HG03354 (cell line): ENCODE data around the gene LIG1.

Experiments
- ATAC-seq: cut with Tn5 transposase; IDR thresholded peaks from one replicate; pipeline ENCODE4 v1.9.1; 2021; ENCODE audit warnings: mild to moderate bottlenecking; ENCODE audit not compliant: unreplicated experiment, poor library complexity, severe bottlenecking

LIG1 gene

GRCh38 chr19:48169939-48170803, at the start of gene LIG1, which contains the start of gene ZSWIM9:
Gene LIG1 (minus strand): TSS chr19:48170344. CDS start chr19:48165566, 4,778 bp downstream.
Gene ZSWIM9 (plus strand): TSS chr19:48170680. CDS start chr19:48171803, 1,123 bp downstream.
- ATAC-seq, result peak; percentile 82

DNA sequence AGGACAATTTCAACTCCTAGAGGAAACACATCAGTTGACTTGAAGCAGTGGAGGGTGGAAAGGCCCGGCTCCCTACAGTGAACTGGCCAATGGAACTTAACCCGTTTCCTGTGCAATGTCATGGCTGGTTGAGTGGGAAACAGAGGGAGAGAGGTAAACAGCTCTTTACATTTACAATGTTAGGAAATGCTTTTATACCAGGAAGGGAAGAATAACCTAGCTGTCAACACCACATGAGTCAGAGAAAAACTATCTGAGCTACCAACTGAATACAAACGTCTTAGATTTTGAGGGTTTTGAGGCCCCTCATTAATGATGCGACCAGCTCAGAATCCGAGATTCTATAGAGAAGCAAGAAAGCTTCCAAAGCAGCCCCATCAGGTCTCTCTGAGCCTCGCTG, 48.9 kb upstream of the LIG1 start:
- ATAC-seq, result no peak

- no peak for ATAC-seq
These were observed 46.8 kb upstream of the LIG1 start for GRCh38 chr19:48216933-48217332.

DNA sequence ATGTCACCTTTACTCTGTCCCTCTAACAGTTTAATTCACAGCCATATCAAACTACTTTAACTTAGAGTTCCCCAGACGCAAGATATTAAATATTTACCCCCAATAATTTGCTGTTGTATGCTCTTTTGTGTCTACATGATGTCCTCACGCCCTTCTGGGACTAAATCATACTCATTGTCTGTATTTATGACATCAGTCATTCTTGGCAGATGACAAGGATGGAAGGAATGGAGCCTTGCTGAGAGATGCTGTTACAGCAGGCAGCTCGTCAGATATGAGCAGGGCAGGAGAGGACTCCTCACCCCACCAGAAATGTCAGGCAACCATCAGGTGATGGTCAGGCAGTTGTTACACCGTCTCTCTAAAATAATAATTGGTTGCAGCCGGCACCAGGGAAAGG, 43.8 kb upstream of the LIG1 start:
- no peak for ATAC-seq

GRCh38 chr19:48210005-48210404, 39.9 kb upstream of the LIG1 start:
- no peak for ATAC-seq

DNA sequence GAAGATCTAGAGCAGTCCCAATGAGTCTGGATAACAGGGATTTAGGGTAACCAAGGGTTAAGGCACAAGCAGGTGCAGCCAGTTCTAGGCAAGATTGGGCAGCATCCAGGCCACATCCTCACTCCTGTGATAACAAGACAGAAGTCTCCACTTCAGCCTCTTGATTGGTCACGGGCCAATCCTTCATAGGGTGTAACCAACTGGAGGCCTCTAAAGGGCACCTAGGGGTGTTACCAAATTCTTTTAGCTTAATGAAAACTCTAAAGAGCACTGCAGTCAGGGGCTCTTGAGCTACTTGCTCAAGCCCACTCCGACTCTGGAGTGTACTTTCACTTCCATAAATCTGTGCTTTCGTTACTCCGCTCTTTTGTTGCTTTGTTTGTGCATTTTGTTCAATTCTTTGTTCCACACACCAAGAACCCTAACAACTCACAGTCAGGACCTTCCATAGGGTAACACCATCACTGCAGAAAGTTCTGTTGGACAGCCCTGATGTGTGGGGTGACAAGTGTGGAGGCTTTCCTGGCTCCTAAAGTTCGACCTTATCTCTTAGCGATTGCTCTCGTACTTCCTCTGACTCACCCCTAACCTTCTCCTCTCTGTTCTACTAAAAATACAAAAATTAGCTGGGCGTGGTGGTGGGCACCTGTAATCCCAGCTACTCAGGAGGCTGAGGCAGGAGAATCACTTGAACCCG, 36.4 kb upstream of the LIG1 start:
- no peak for ATAC-seq

GRCh38 chr19:48203794-48204628, 33.9 kb upstream of the LIG1 start:
- ATAC-seq, result peak; percentile 92

GRCh38 chr19:48203222-48203793, 33.2 kb upstream of the LIG1 start:
- ATAC-seq, result no peak

DNA sequence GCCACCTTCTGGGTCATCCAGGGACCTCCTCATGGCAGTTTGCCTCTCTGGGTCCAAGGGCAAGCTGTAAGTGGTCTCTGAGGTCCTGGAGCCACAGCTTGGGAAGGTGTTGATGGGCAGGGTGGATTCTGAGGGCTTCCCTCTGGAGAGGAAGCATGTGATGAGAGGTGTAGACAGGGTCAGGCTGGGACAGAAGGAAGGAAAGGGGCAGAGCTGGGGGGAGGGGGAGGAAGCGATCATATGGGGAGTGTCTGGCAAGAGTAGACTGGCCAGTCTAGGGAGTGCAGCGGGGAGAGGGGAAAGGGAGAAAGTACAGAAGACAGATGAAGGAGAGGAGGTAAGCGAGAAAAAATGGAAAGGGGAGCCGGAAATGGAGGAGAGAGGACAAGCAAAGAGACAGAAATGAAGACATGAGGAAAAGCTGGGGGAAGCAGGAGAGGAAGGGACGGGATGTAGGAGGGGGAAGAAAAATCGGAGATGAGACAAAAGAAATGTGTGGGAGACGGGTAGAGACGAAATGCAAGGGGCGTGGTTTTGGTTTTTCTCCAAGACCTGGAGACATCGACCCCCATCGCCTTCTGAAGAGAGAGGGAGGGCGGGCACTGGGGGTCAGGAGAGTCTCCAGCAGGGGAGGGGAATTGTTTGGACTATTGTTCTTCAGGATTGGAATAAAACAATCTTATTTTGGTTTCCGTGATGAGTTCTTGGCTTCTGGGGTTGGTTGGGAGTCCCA, 27.0 kb upstream of the LIG1 start:
- no peak for ATAC-seq

DNA sequence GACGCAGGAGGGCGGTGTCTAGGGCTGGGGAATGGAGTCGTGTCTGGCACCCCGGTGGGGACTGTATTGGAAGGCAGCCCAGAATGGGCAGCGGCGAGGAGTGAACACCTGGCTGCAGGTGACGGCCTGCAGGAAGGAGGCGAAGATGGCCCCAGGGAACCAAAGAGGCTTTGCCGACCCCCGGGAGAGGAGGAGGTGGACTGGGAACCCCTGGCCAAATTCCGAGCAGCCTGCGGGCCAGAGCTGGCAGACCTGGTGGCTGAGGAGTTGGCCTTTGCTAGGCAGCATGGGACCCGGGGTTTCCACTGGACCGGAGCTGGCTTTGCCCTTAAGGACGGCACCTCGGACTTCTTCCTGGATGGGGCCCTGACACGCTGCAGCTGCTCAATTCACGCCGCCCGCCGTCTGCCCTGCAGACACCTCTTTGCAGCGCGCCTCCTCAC, 26.2 kb upstream of the LIG1 start:
- no peak for ATAC-seq

GRCh38 chr19:48194844-48195830, 25.0 kb upstream of the LIG1 start:
- ATAC-seq, result no peak

- ATAC-seq, result no peak
These were observed 24.1 kb upstream of the LIG1 start for GRCh38 chr19:48194041-48194843.

GRCh38 chr19:48192750-48193149, 22.6 kb upstream of the LIG1 start:
- ATAC-seq, result no peak

- ATAC-seq, result no peak
These were observed 20.7 kb upstream of the LIG1 start for GRCh38 chr19:48190885-48191284.

DNA sequence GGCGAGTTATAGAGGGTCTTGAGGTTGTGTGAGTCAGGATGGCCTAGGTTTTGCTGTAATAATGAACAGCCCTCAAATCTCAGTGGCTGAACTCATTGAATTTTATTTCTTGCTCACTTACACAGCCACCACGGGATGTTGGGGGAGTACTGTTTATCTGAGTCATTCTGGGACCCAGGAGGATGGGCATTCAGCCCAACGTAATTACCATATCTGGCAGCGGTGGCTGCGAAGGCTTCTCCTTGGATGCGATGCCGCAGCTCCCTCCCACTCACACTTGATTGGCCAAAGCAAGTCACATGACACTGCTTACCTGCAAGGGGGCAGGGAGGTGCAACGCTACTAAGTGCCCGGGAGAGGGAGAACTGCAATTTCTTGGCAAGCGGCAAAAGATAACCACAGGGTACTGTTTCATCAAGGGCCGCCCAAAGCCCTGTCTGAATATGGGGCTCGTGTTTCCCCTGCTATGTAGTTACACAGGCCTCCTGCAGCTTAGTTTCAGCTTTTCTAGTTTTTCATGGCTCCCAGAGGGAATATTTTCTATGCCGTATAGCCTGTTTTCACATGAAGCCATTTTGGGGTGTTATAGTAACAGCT, 20.2 kb upstream of the LIG1 start:
- no peak for ATAC-seq

DNA sequence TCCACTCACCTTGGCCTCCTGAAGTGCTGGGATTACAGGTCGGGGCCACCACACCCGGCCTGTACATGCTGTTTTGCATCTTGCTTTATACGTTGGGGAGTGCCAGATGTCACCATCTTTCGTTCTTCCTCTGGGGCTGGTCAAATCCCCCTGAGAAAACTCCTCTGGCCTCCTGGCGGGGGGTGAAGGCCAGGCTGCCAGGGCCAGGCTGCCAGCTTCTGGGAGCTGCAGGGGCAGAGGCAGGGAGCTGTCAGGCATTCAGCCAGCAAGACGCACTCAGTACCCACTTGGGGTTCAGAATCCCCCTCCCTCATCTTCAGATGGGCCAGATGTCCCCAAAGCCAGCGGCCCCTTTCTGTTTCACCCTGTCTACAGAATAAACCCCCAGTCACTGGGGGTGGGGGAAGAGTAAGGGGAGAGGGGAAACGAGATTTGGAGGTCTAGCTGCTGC, 16.4 kb upstream of the LIG1 start:
- ATAC-seq, result peak; percentile 69

DNA sequence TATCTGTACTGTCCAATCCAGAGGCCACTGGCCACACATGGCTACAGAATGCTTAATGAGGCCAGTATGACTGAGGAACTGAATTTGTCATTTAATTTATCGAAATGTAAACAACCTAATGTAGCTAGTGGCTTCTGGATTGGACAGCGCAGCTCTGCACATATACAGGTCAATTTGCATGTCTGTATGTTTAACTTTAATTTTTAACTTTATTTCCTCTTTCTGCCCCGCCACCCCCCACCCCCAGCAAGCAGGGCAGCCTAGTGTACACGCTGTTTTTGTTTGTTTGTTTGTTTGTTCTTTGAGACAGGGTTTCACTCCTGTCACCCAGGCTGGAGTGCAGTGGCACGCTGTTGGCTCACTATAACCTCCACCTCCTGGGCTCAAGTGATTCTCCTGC, 15.9 kb upstream of the LIG1 start:
- ATAC-seq, result peak; percentile 47
